ENCODE results near the gene AUTS2.

Gene AUTS2

GRCh38 chr7:70152313-70152712 lies 554.0 kb downstream of the AUTS2 start:
- TF ChIP-seq, protein P1, sequence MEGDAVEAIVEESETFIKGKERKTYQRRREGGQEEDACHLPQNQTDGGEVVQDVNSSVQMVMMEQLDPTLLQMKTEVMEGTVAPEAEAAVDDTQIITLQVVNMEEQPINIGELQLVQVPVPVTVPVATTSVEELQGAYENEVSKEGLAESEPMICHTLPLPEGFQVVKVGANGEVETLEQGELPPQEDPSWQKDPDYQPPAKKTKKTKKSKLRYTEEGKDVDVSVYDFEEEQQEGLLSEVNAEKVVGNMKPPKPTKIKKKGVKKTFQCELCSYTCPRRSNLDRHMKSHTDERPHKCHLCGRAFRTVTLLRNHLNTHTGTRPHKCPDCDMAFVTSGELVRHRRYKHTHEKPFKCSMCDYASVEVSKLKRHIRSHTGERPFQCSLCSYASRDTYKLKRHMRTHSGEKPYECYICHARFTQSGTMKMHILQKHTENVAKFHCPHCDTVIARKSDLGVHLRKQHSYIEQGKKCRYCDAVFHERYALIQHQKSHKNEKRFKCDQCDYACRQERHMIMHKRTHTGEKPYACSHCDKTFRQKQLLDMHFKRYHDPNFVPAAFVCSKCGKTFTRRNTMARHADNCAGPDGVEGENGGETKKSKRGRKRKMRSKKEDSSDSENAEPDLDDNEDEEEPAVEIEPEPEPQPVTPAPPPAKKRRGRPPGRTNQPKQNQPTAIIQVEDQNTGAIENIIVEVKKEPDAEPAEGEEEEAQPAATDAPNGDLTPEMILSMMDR (IDR thresholded peaks at IDR 0.05; ENCODE audit: poor library complexity, severe bottlenecking) = no peak
- Histone ChIP-seq H3K4me3 (ENCODE audit: severe bottlenecking) (no peak overlapping the region), H3K9me3 (ENCODE audit: severe bottlenecking) (no peaks in the 10 kb centered on the region), H3K36me3 (ENCODE audit: low read depth) (no peaks in the 10 kb centered on the region), H3K27me3 (ENCODE audit: insufficient read depth, poor library complexity, severe bottlenecking) (no peaks in the 10 kb centered on the region), H3K27ac (ENCODE audit: poor library complexity, severe bottlenecking) (no peak overlapping the region), H3K4me1 (ENCODE audit: insufficient read depth, poor library complexity, severe bottlenecking) (no peaks in the 10 kb centered on the region)
- DNase-seq (ENCODE audit: low spot score) (no peak), ATAC-seq (ENCODE audit: low read depth) (no peak)

DNA sequence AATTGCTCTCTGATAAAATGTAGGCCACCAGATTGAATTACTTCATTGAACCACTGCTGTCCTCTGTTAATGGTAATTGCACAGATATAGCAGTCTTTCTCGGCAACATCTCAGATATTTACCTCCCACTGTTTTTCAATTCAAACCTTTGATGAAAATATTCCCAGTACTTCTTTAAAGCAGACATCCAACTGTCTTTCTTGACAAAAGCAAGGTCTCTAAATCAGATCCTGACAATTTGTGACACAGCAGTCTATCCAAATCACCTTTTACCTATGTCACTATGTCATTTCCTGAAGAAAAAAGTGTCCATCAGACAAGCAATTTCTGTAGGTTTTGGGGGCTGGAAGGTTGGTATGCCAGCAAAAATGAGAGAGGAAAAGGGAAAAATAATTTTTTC lies 555.7 kb downstream of the AUTS2 start:
- no peaks in the 10 kb centered on the region for H3K4me1 ChIP-seq (ENCODE audit: insufficient read depth, poor library complexity, severe bottlenecking)
- H3K27me3 ChIP-seq (ENCODE audit: insufficient read depth, poor library complexity, severe bottlenecking) = no peaks in the 10 kb centered on the region
- no peak for DNase-seq (ENCODE audit: low spot score)
- no peak overlapping the region for H3K27ac ChIP-seq (ENCODE audit: poor library complexity, severe bottlenecking)
- no peaks in the 10 kb centered on the region for H3K9me3 ChIP-seq (ENCODE audit: severe bottlenecking)
- no peak for ATAC-seq (ENCODE audit: low read depth)
- TF ChIP-seq, protein P1 (IDR thresholded peaks at IDR 0.05; ENCODE audit: poor library complexity, severe bottlenecking) = no peak
- H3K36me3 ChIP-seq (ENCODE audit: low read depth) = no peaks in the 10 kb centered on the region
- H3K4me3 ChIP-seq (ENCODE audit: severe bottlenecking) = no peak overlapping the region

GRCh38 chr7:70154521-70155180 lies 556.4 kb downstream of the AUTS2 start:
- DNase-seq (ENCODE audit: low spot score) (no peak), ATAC-seq (ENCODE audit: low read depth) (no peak)
- Histone ChIP-seq H3K9me3 (ENCODE audit: severe bottlenecking) (no peaks in the 10 kb centered on the region), H3K4me1 (ENCODE audit: insufficient read depth, poor library complexity, severe bottlenecking) (no peaks in the 10 kb centered on the region), H3K27me3 (ENCODE audit: insufficient read depth, poor library complexity, severe bottlenecking) (no peaks in the 10 kb centered on the region), H3K4me3 (ENCODE audit: severe bottlenecking) (no peak overlapping the region), H3K27ac (ENCODE audit: poor library complexity, severe bottlenecking) (no peak overlapping the region), H3K36me3 (ENCODE audit: low read depth) (no peaks in the 10 kb centered on the region)
- TF ChIP-seq, protein P1 (IDR thresholded peaks at IDR 0.05; ENCODE audit: poor library complexity, severe bottlenecking) = no peak

GRCh38 chr7:70156057-70156456 lies 557.8 kb downstream of the AUTS2 start:
- no peak overlapping the region for H3K27ac ChIP-seq (ENCODE audit: poor library complexity, severe bottlenecking)
- ATAC-seq (ENCODE audit: low read depth) (no peak), DNase-seq (ENCODE audit: low spot score) (no peak)
- H3K36me3 ChIP-seq (ENCODE audit: low read depth) = no peaks in the 10 kb centered on the region
- H3K9me3 ChIP-seq (ENCODE audit: severe bottlenecking) = no peaks in the 10 kb centered on the region
- H3K4me1 ChIP-seq (ENCODE audit: insufficient read depth, poor library complexity, severe bottlenecking) = no peaks in the 10 kb centered on the region
- no peak overlapping the region for H3K4me3 ChIP-seq (ENCODE audit: severe bottlenecking)
- H3K27me3 ChIP-seq (ENCODE audit: insufficient read depth, poor library complexity, severe bottlenecking) = no peaks in the 10 kb centered on the region
- TF ChIP-seq, protein P1 (IDR thresholded peaks at IDR 0.05; ENCODE audit: poor library complexity, severe bottlenecking) = no peak

DNA sequence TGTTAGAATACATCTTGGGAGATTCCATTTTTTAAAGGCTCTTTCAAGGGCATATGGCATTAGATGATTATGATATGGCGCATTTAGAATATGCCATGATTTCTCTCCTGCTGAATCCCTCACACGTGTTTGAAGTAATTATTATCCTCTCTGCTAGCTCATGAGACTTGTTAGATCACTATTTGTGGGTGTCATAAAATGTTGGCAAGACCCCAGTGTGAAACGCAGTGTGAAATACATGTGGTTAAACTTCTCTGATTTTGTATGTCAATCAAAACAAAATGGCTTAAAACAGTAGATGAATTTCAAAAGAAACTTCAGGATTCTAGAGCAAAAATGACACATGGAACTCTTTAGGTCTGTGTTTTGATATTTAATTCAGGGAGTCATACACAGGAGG lies 560.8 kb downstream of the AUTS2 start:
- Histone ChIP-seq H3K9me3 (ENCODE audit: severe bottlenecking) (no peaks in the 10 kb centered on the region), H3K4me3 (ENCODE audit: severe bottlenecking) (no peak overlapping the region), H3K4me1 (ENCODE audit: insufficient read depth, poor library complexity, severe bottlenecking) (no peaks in the 10 kb centered on the region), H3K27me3 (ENCODE audit: insufficient read depth, poor library complexity, severe bottlenecking) (no peaks in the 10 kb centered on the region), H3K36me3 (ENCODE audit: low read depth) (no peaks in the 10 kb centered on the region), H3K27ac (ENCODE audit: poor library complexity, severe bottlenecking) (no peak overlapping the region)
- ATAC-seq (ENCODE audit: low read depth) (no peak), DNase-seq (ENCODE audit: low spot score) (no peak)
- TF ChIP-seq, protein P1 (IDR thresholded peaks at IDR 0.05; ENCODE audit: poor library complexity, severe bottlenecking) = no peak
